ENCODE results near the gene KRT31.
"Not testable (repeated sequence)": the region's sequence is repeated elsewhere in the genome, so short reads cannot be mapped to it uniquely, and the experiment has no call there.

KRT31 gene

DNA sequence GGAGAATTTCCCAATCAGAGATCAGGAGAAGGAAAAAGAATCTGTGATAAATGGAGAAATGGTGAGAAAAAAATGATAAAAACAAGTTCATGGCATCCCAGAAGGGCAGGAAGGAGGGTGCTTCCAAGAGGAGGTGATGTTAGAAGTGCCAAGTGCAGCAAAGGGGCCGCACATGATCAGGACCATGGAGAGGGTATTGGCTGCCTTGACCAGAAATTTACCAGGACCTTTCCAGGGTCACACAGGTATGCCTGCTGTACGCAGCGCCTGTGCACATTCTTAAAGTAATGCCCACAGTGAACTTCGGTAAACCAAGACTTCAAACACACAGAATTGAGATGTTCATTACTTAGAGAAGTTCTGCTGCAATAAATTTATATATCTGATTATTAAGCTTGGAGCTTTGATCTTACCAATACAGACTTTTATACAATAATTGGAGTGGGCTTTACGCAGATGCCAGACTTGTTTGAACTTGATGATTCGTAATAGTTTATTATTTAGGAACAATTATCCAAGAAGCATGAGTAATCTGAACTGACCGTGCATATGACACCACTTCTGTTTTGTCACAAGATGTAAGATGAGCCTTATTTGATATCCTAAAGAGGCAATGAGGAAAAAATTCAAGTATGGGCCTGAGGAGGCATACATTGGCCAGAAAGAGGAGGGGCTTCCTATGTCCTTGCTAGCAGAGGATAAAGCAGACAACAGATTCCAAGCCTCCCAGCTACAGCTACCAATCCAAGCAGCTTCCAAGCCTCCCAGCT, 44.6 kb downstream of the KRT31 start:
- Histone ChIP-seq H3K4me1 (ENCODE audit: insufficient read depth, low read length) (no peaks in the 10 kb centered on the region), H3K9me3 (ENCODE audit: insufficient read depth, low read depth, low read length) (no peaks in the 10 kb centered on the region), H3K27ac (ENCODE audit: low read length) (no peak overlapping the region), H3K36me3 (ENCODE audit: insufficient read depth, low read depth, low read length) (no peaks in the 10 kb centered on the region), H3K9ac (ENCODE audit: low read depth, low read length) (no peak overlapping the region), H3K27me3 (ENCODE audit: insufficient read depth, low read length) (no peaks in the 10 kb centered on the region), H3K4me3 (ENCODE audit: low read length) (no peak overlapping the region)

GRCh38 chr17:41351177-41351576, 46.2 kb downstream of the KRT31 start:
- no peaks in the 10 kb centered on the region for H3K9me3 ChIP-seq (ENCODE audit: insufficient read depth, low read depth, low read length)
- H3K36me3 ChIP-seq (ENCODE audit: insufficient read depth, low read depth, low read length), result no peaks in the 10 kb centered on the region

GRCh38 chr17:41350381-41350878, 47.0 kb downstream of the KRT31 start, which contains the start of gene KRT33A:
Gene KRT33A, minus strand, starts transcription at chr17:41350828. Its CDS starts 61 bp downstream, at chr17:41350767.
- not testable (repeated sequence) for H3K4me3 ChIP-seq (ENCODE audit: low read length); H3K4me1 ChIP-seq (ENCODE audit: insufficient read depth, low read length); H3K36me3 ChIP-seq (ENCODE audit: insufficient read depth, low read depth, low read length); H3K9ac ChIP-seq (ENCODE audit: low read depth, low read length); H3K27ac ChIP-seq (ENCODE audit: low read length); H3K9me3 ChIP-seq (ENCODE audit: insufficient read depth, low read depth, low read length); H3K27me3 ChIP-seq (ENCODE audit: insufficient read depth, low read length)

More at GRCh38 chr17:41351177-41351576, 46.2 kb downstream of the KRT31 start:
- Histone ChIP-seq H3K4me1 (ENCODE audit: insufficient read depth, low read length) (no peaks in the 10 kb centered on the region), H3K4me3 (ENCODE audit: low read length) (no peak overlapping the region), H3K27me3 (ENCODE audit: insufficient read depth, low read length) (no peaks in the 10 kb centered on the region), H3K27ac (ENCODE audit: low read length) (no peak overlapping the region), H3K9ac (ENCODE audit: low read depth, low read length) (no peak overlapping the region)

DNA sequence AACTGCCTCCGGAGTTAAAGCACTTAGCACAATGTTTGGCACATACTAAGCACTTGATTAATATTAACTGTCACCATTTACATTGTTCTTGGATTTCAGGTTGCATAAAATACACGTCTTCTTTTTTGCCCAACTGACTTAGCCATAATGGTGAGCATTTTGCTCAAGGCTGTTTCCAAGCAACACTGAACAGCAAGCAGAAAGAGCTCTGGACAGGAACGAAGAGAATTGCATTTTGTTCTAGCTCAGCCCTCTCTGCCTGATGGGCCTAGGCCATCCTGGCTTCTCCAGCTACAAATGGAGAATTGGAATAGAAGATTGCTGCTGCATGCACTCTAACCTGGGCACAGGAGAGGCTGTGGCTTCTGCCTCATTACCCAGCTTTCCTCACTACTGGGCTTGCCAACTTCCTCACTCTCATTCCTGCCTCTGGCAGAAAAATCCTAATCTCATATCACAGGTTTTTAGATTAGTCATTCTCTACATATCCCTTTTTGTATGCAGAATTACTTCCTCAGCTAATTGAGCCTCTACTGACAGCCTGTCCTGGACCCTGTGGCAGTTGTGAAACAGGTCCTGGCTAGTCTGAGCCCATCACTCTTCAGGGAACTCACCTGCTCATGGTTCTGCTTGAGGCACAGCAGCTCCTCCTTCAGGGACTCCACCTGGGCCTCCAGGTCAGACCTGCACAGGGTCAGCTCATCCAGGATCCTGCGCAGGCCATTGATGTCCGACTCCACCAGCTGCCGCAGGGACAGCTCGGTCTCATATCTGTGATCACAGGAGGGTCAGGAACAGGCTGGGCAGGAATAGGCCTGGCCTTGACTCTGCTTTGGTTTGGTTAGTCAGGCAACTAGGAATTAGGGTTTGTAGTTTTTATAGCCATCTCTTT, 49.3 kb downstream of the KRT31 start:
- no peaks in the 10 kb centered on the region for H3K4me1 ChIP-seq (ENCODE audit: insufficient read depth, low read length)

GRCh38 chr17:41346421-41346820, 51.0 kb downstream of the KRT31 start:
- H3K36me3 ChIP-seq (ENCODE audit: insufficient read depth, low read depth, low read length); H3K9me3 ChIP-seq (ENCODE audit: insufficient read depth, low read depth, low read length): not testable (repeated sequence)

More for the DNA sequence above, 49.3 kb downstream of the KRT31 start:
- H3K27me3 ChIP-seq (ENCODE audit: insufficient read depth, low read length), result no peaks in the 10 kb centered on the region
- no peaks in the 10 kb centered on the region for H3K36me3 ChIP-seq (ENCODE audit: insufficient read depth, low read depth, low read length)
- no peak overlapping the region for H3K9ac ChIP-seq (ENCODE audit: low read depth, low read length)
- peaks cover under 1% of the 10 kb centered on the region; the same call in 1 of the 2 replicates for H3K9me3 ChIP-seq (ENCODE audit: insufficient read depth, low read depth, low read length)
- H3K27ac ChIP-seq (ENCODE audit: low read length), result no peak overlapping the region
- no peak overlapping the region for H3K4me3 ChIP-seq (ENCODE audit: low read length)

GRCh38 chr17:41345992-41346391, 51.4 kb downstream of the KRT31 start:
- Histone ChIP-seq H3K27ac (ENCODE audit: low read length) (no peak overlapping the region), H3K9me3 (ENCODE audit: insufficient read depth, low read depth, low read length) (peaks cover 10% of the 10 kb centered on the region; the same call in 1 of the 2 replicates), H3K27me3 (ENCODE audit: insufficient read depth, low read length) (no peaks in the 10 kb centered on the region), H3K4me1 (ENCODE audit: insufficient read depth, low read length) (no peaks in the 10 kb centered on the region), H3K4me3 (ENCODE audit: low read length) (no peak overlapping the region), H3K9ac (ENCODE audit: low read depth, low read length) (no peak overlapping the region), H3K36me3 (ENCODE audit: insufficient read depth, low read depth, low read length) (no peaks in the 10 kb centered on the region)

More at GRCh38 chr17:41346421-41346820, 51.0 kb downstream of the KRT31 start:
- not testable (repeated sequence) for H3K4me1 ChIP-seq (ENCODE audit: insufficient read depth, low read length); H3K9ac ChIP-seq (ENCODE audit: low read depth, low read length); H3K4me3 ChIP-seq (ENCODE audit: low read length); H3K27me3 ChIP-seq (ENCODE audit: insufficient read depth, low read length); H3K27ac ChIP-seq (ENCODE audit: low read length)
